RPMI8226 (cell line): Measurements from ENCODE around the gene WDR45.
"Not testable (repeated sequence)": the region's sequence is repeated elsewhere in the genome, so short reads cannot be mapped to it uniquely, and the experiment has no call there.

Source experiments
- DNase-seq: peaks from one replicate; pipeline ENCODE4 v3.0.0-alpha.2; 2015

WDR45 gene

GRCh38 chrX:49079489-49080428 lies at the start of gene WDR45:
WDR45 (minus strand) TSS chrX:49079887; CDS start chrX:49078095, 1,792 bp downstream.
- DNase-seq: peak; percentile 64

- peak; percentile 66 for DNase-seq
Observed at GRCh38 chrX:49129427-49129826, 49.7 kb upstream of the WDR45 start.

GRCh38 chrX:49127742-49128258 lies 48.1 kb upstream of the WDR45 start:
- DNase-seq: not testable (repeated sequence)

GRCh38 chrX:49122499-49122898 lies 42.8 kb upstream of the WDR45 start:
- DNase-seq: no peak

DNA sequence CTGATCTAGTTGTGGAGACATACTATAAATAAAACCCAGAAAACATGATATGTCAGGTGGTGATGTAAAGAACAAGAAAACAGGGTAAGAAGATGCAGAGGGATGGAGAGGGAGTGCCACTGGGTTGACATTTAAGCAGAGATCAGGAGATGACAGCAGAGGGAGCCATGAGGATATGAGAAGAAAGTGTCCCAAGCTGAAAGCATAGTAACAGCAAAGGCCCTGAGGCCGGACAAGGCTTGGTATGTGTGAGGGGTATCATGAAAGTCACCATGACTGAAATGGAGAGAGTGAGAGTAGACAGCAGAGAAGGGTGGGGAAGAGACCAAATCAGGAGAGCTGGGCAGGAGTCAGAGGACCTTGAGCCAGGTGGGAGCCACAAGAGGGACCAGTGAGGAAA lies 40.4 kb upstream of the WDR45 start:
- no peak for DNase-seq

- no peak for DNase-seq
Observed at GRCh38 chrX:49117581-49117980, 37.9 kb upstream of the WDR45 start.

DNA sequence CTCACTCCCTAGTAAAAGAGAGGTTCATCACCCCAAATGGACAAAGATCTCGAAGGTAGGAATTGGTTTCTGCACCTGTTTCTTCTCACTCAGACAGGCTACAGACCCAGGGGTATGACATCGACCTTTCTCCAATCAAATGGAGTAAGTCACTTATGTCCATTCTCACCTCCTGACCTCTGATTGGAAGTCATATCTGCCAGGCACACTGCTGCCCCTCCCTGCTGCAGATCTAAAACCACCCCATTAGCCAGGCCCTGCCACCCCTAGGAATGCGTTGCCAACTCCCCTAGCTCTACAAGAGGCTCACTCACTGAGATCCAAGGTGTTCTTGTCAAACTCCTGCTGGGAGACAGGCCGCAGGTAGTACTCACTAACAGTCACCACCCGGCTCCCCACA lies 37.0 kb upstream of the WDR45 start:
- DNase-seq: no peak

DNA sequence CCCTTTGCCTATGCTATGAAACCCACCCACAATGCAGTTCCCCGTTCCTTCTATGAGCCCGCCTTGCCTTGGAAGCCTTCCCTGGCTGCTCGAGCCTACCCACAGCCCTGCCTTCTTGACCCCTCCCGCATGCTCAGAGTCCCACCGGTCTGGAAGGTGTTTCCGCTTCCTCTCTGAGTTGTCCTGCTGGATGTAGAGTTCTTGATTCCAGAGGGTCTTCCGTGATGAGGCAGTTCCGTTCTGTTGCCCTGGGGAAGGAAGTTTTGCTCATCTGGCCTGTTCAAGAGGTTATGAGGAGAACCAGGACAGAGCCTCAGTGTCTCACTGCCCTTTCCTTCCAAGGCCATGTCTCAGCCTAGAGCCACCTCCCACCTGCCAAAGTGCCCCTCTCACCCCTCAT lies 36.4 kb upstream of the WDR45 start:
- DNase-seq: no peak

GRCh38 chrX:49111791-49112190 lies 32.1 kb upstream of the WDR45 start:
- no peak for DNase-seq

DNA sequence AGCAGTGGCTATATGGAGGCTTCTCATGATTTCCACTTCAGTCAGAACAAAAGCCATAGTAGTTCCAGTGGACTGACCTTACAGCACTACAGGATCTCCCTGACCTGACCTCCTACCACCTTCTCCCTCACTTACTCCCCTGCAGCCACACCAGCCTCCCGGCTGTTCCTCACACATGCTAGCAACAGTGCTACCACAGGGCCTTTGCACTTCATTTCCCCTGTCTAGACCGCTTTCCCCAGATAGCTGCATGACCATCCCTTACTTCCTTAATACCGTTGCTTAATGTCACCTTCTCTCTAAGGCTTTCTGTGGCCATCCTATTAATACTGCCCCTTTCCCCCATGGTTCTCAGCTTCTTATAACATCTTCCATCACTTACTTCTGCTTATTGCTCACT lies 30.7 kb upstream of the WDR45 start:
- DNase-seq: no peak

- DNase-seq: no peak
Observed at GRCh38 chrX:49108641-49109040, 29.0 kb upstream of the WDR45 start.

- DNase-seq: no peak
Observed at GRCh38 chrX:49106930-49107329, 27.2 kb upstream of the WDR45 start.

DNA sequence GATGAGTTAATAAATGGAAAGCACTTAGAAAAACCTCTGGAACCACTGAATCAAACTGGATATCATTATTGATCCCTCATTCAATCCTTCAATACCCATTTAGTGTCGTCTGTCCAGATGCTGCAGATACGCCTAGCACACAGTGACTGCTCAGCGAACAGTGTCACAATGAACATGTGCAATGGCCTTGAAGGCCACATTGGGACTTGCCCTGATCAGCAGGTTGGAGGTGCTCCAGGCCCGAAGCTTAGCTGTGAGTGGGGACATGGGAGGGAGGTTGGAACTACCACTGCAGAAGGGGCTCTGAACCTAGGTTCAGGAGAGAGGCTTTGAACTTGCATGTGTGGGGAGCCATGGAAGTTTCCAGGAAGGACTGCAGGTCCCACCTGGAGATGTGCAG lies 26.6 kb upstream of the WDR45 start:
- DNase-seq: no peak

DNA sequence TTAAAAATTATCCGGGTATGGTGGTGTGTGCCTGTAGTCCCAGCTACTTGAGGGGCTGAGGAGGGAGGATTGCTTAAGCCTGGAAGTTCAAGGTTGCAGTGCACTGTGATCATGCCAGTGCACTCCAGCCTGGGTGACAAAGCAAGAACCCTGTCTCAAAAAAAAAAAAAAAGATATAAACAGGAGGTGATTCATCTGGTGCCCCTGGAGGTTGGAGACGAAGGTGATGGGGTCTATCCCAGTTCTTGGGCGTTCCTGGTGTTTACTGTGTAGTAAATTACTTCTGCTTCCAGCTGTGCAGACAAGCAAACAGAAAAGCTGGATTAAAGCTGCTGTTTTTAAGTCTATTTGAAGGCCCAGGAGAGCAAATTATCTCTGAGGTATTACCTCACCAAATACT lies 23.9 kb upstream of the WDR45 start:
- DNase-seq: no peak

GRCh38 chrX:49102190-49102589 lies 22.5 kb upstream of the WDR45 start:
- no peak for DNase-seq

DNA sequence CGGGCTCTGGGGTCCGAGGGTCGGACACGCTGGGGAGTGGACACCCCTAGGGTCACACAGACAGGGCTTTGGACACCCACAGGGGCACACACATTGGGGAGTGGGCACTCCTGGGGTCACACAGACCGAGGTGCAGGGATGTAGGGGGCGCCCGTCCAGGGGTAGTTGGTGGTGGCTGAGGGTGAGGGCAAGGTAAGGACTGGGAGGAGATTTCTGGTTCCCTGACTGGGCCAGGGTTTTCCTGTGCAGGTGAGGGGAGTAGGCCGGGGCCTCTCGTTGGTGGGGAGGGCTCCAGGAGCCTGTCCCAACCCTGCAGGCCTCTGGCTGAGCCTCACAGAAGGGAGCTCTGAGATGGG lies 21.9 kb upstream of the WDR45 start:
- peak; percentile 17 for DNase-seq

DNA sequence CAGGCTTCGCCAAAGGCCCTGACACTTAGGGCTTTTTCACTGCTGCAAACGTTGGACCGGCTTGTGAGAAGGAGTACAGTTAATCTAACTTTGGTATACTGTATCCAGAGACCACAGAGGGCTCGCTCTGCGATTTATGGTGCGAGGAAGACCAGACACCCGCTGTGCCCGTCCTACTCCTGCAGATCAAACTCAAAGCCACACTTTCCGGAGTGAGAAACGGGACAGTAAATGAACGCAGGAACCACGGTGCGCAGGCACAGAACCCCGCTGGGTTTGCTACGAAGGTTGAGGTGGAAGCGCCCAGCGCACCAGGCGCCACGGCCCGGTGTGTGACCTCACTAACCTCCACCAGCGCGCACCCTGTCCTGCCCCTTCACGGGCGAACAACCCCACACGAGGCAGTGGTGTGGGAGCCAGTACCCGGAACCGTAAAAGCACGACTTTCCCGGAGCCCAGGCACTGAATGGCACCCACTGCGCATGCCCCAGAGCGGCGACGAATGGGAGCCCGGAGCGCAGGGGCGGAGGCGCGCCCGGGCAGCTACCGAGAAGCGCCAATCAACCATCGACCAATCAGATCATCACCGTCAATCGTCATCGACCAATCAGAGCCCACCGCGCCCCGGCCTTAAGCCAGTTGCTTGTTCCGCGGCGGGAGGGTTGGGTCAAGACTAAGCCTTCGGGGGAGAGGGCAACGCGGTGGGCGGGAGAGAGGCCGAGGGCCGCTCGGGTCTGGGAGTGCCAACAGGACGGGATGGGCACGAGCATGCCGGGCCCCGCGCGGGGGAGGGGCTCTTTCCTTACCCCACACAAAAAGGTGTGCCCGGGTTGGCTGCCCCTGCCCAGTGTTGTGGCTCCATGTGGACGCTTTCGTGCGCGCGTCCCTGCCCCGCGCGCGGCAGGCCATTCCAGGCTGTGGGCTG lies 21.3 kb upstream of the WDR45 start:
- DNase-seq: peak; percentile 95

- DNase-seq: no peak
Observed at GRCh38 chrX:49096419-49096818, 16.7 kb upstream of the WDR45 start.

- no peak for DNase-seq
Observed at GRCh38 chrX:49089553-49089952, 9.9 kb upstream of the WDR45 start.

- no peak for DNase-seq
Observed at GRCh38 chrX:49082271-49082871, 2.7 kb upstream of the WDR45 start.

GRCh38 chrX:49077941-49078340 lies 1.7 kb downstream of the WDR45 start:
- no peak for DNase-seq

DNA sequence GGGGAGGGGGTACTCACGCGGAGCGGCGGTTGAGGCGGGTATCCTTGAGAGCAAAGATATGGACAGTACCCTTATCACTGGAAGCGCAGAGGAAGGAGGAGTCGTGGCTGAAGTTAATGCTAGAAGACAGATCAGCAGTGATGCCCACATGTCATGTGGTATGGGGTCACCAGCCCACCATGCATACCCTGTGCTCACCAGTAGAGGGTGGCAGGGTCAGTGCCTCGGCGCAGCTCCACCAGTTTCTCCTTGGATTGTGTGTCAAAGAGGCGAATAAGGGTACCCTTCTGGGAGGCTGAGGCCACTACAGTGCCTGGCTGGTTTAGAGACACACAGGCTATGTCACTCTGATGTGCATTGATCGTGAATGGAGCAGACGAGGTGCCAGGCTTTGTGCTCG lies 4.3 kb downstream of the WDR45 start:
- no peak for DNase-seq
